Choroid plexus epithelial cell (primary cell): ENCODE measurements around the gene IGSF23.

ENCODE experiments used
- DNase-seq: peaks from one replicate; pipeline ENCODE4 v3.0.0-alpha.2; 2010; ENCODE audit warnings: low read depth
- H3K4me3 ChIP-seq: 2 replicates; pipeline ENCODE4 v1.5.1; 2011; ENCODE audit warnings: low read depth, mild to moderate bottlenecking, control low read depth, low read length, moderate library complexity
- CTCF ChIP-seq: conservative IDR thresholded peaks from 2 replicates; pipeline ENCODE4 v1.5.1; 2011; ENCODE audit warnings: low read depth, mild to moderate bottlenecking, control low read depth, inconsistent platforms, low read length, moderate library complexity

IGSF23 gene

GRCh38 chr19:44603201-44603945 lies 10.0 kb upstream of the IGSF23 start:
- peak; percentile 89 for DNase-seq
- no peak for TF ChIP-seq CTCF
- no peak overlapping the region for H3K4me3 ChIP-seq

- no peak overlapping the region for H3K4me3 ChIP-seq
- TF ChIP-seq CTCF = no peak
- no peak for DNase-seq
Measured at GRCh38 chr19:44604241-44604640, 9.1 kb upstream of the IGSF23 start.

GRCh38 chr19:44605547-44605946 lies 7.8 kb upstream of the IGSF23 start:
- no peak for TF ChIP-seq CTCF
- no peak overlapping the region for H3K4me3 ChIP-seq
- DNase-seq = no peak

- DNase-seq = no peak
- no peak overlapping the region for H3K4me3 ChIP-seq
- no peak for TF ChIP-seq CTCF
Measured at GRCh38 chr19:44607049-44607448, 6.3 kb upstream of the IGSF23 start.

GRCh38 chr19:44607917-44608316 lies 5.4 kb upstream of the IGSF23 start:
- H3K4me3 ChIP-seq = no peak overlapping the region
- no peak for TF ChIP-seq CTCF
- no peak for DNase-seq

- no peak overlapping the region for H3K4me3 ChIP-seq
- TF ChIP-seq CTCF = no peak
- peak; percentile 43 for DNase-seq
Measured at GRCh38 chr19:44608391-44608821, 5.0 kb upstream of the IGSF23 start.

GRCh38 chr19:44609219-44609618 lies 4.1 kb upstream of the IGSF23 start:
- H3K4me3 ChIP-seq = no peak overlapping the region
- TF ChIP-seq CTCF = no peak
- DNase-seq = peak; percentile 54
